Sigmoid colon (tissue), 4 donors: ENCODE results near the gene EPYC.

Experiments used
- CTCF ChIP-seq, 4 experiments: fragments of 450-650 bp in 3 of 4; fragments of 200-600 bp in 1 of 4; IDR thresholded peaks; one replicate each; pipeline ENCODE4 v1.5.1; 2016 to 2019; ENCODE audit warnings: antibody characterized with exemption in 4 of 4, mild to moderate bottlenecking in 3 of 4, moderate library complexity in 2 of 4
- EP300 ChIP-seq, 4 donors: sonication (generic); formaldehyde crosslinking; IDR thresholded peaks; one replicate each; pipeline ENCODE4 v1.6.1; 2017; ENCODE audit warnings: antibody characterized with exemption in 4 of 4
- POLR2A ChIP-seq, 2 donors: fragments of 450-650 bp; IDR thresholded peaks; one replicate each; pipeline ENCODE4 v1.6.1; 2016; ENCODE audit warnings: antibody characterized with exemption in 2 of 2, mild to moderate bottlenecking in 2 of 2, moderate library complexity in 2 of 2
- POLR2AphosphoS5 ChIP-seq, 4 donors: sonication (generic); formaldehyde crosslinking; IDR thresholded peaks; one replicate each; pipeline ENCODE4 v1.6.1; 2017; ENCODE audit warnings: antibody characterized with exemption in 4 of 4

- TF ChIP-seq POLR2A (IDR thresholded peaks at IDR 0.05) (no peak), CTCF (IDR thresholded peaks at IDR 0.05) (no peak), POLR2AphosphoS5 (IDR thresholded peaks at IDR 0.05) (no peak), EP300 (IDR thresholded peaks at IDR 0.05) (no peak)
These were observed 89.4 kb downstream of the EPYC start for GRCh38 chr12:90915353-90915752.
